Measurements from ENCODE around the gene CACNA1E. TPM values are rescaled to one million over a fixed set of nuclear protein-coding genes. Genes with fewer than 3 reads are reported as not detected.
"Not testable (repeated sequence)": the region's sequence is repeated elsewhere in the genome, so short reads cannot be mapped to it uniquely, and the experiment has no call there.

Gene CACNA1E
- total and polyA plus RNA-seq, 10 donors = 0.02 to 6.1 (median 1.2) TPM

- Histone ChIP-seq H3K4me3 (no peak overlapping the region), H3K4me1 (no peaks in the 10 kb centered on the region), H3K9me3 (no peaks in the 10 kb centered on the region), H3K27me3 (replicated peaks in 1 of 7) (peaks cover 0 to 28% (median 0%) of the 10 kb centered on the region in 7 donors), H3K27ac (no peak overlapping the region), H3K36me3 (no peaks in the 10 kb centered on the region)
- TF ChIP-seq POLR2A (IDR thresholded peaks at IDR 0.05) = no peak
- TF ChIP-seq POLR2AphosphoS5 (IDR thresholded peaks at IDR 0.05) = no peak
- TF ChIP-seq, protein P1, sequence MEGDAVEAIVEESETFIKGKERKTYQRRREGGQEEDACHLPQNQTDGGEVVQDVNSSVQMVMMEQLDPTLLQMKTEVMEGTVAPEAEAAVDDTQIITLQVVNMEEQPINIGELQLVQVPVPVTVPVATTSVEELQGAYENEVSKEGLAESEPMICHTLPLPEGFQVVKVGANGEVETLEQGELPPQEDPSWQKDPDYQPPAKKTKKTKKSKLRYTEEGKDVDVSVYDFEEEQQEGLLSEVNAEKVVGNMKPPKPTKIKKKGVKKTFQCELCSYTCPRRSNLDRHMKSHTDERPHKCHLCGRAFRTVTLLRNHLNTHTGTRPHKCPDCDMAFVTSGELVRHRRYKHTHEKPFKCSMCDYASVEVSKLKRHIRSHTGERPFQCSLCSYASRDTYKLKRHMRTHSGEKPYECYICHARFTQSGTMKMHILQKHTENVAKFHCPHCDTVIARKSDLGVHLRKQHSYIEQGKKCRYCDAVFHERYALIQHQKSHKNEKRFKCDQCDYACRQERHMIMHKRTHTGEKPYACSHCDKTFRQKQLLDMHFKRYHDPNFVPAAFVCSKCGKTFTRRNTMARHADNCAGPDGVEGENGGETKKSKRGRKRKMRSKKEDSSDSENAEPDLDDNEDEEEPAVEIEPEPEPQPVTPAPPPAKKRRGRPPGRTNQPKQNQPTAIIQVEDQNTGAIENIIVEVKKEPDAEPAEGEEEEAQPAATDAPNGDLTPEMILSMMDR (IDR thresholded peaks at IDR 0.05 in 8 of 11, conservative IDR thresholded peaks at IDR 0.05 in 3 of 11) = no peak
- intact Hi-C loops (cut with DNase I; ENCODE audit: low total_unique reads) = no loop called here
- WGBS, 5 donors = 41 to 51% (median 50%) methylated on average over 2 of the region's 2 CpGs
- no peak for DNase-seq
Observed at GRCh38 chr1:181538836-181539235, 55.5 kb downstream of the CACNA1E start.

- TF ChIP-seq, protein P1 (IDR thresholded peaks at IDR 0.05 in 8 of 11, conservative IDR thresholded peaks at IDR 0.05 in 3 of 11) = no peak
- no peak for TF ChIP-seq POLR2A (IDR thresholded peaks at IDR 0.05)
- no peak for TF ChIP-seq POLR2AphosphoS5 (IDR thresholded peaks at IDR 0.05)
- H3K4me1 ChIP-seq = no peaks in the 10 kb centered on the region
- WGBS, 5 donors = 71 to 78% (median 76%) methylated on average over 5 of the region's 5 CpGs
- intact Hi-C loops (cut with DNase I; ENCODE audit: low total_unique reads) = no loop called here
- H3K27ac ChIP-seq = no peak overlapping the region
- DNase-seq = no peak
- H3K9me3 ChIP-seq = no peaks in the 10 kb centered on the region
- H3K4me3 ChIP-seq = no peak overlapping the region
- no peaks in the 10 kb centered on the region for H3K36me3 ChIP-seq
- H3K27me3 ChIP-seq (replicated peaks in 1 of 7) = peaks cover 0 to 49% (median 0%) of the 10 kb centered on the region in 7 donors
Observed at GRCh38 chr1:181541458-181541857, 58.1 kb downstream of the CACNA1E start.

DNA sequence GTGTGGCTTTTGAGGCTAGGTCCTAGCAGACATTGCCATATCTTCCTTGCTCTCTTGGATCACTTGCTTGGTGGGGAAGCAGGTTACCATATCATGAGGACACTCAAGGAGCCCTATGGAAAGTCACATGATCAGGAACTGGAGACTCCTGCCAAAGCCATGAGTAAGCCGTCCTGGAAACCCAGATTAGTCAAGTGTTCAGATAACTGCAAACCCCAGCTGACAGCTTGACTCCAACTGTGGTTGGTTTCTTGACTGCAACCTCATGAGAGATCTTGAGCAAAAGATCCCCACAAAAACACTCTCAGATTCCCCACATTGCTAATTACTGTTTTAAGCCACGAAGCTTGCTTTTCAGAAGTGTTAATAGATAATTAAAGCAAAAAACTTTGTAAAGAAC is 58.6 kb downstream of the CACNA1E start:
- Histone ChIP-seq H3K27ac (peak overlapping the region in 1 of 8 donors; percentile 17), H3K4me1 (no peaks in the 10 kb centered on the region), H3K36me3 (no peaks in the 10 kb centered on the region), H3K27me3 (replicated peaks in 1 of 7) (peaks cover 0 to 48% (median 0%) of the 10 kb centered on the region in 7 donors), H3K4me3 (no peak overlapping the region), H3K9me3 (no peaks in the 10 kb centered on the region)
- TF ChIP-seq, protein P1 (IDR thresholded peaks at IDR 0.05 in 8 of 11, conservative IDR thresholded peaks at IDR 0.05 in 3 of 11) = no peak
- TF ChIP-seq POLR2AphosphoS5 (IDR thresholded peaks at IDR 0.05) (no peak), POLR2A (IDR thresholded peaks at IDR 0.05) (no peak)
- 62 to 90% (median 71%) methylated on average over 2 of the region's 2 CpGs for WGBS, 5 donors
- no peak for DNase-seq
- intact Hi-C loops (cut with DNase I; ENCODE audit: low total_unique reads) = no loop called here

DNA sequence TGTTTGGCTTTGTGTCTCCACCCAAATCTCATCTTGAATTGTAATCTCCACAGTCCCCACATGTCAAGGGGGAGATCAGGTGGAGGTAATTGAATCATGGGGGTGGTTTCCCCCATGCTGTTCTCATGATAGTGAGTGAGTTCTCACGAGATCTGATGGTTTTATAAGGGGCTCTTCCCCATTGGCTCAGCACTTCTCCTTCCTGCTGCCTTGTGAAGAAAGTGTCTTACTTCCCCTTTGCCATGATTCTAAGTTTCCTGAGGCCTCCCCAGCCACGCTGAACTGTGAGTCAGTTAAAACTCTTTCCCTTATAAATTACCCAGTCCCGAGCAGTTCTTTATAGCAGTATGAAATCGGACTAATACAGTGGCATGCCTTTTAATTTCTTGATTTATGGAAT is 59.1 kb downstream of the CACNA1E start:
- DNase-seq; H3K4me1 ChIP-seq; H3K4me3 ChIP-seq; intact Hi-C loops (cut with DNase I; ENCODE audit: low total_unique reads); H3K9me3 ChIP-seq; H3K36me3 ChIP-seq: not testable (repeated sequence)
- Histone ChIP-seq H3K27me3 (replicated peaks in 1 of 7) (peaks cover 0 to 48% (median 0%) of the 10 kb centered on the region in 7 donors), H3K27ac (peak overlapping the region in 1 of 8 donors; percentile 17)
- WGBS, 5 donors = 38 to 50% (median 47%) methylated on average over 4 of the region's 4 CpGs

GRCh38 chr1:181545395-181545794 is 62.1 kb downstream of the CACNA1E start:
- H3K4me1 ChIP-seq = no peaks in the 10 kb centered on the region
- no peak overlapping the region for H3K4me3 ChIP-seq
- no peak overlapping the region for H3K27ac ChIP-seq
- no peak for DNase-seq
- WGBS, 5 donors = 10 to 27% (median 21%) methylated on average over 4 of the region's 4 CpGs
- peaks cover 0 to 49% (median 0%) of the 10 kb centered on the region in 7 donors for H3K27me3 ChIP-seq (replicated peaks in 1 of 7)
- no peaks in the 10 kb centered on the region for H3K9me3 ChIP-seq
- no peaks in the 10 kb centered on the region for H3K36me3 ChIP-seq
- intact Hi-C loops (cut with DNase I; ENCODE audit: low total_unique reads) = no loop called here
- TF ChIP-seq POLR2AphosphoS5 (IDR thresholded peaks at IDR 0.05) (no peak), POLR2A (IDR thresholded peaks at IDR 0.05) (no peak)
- TF ChIP-seq, protein P1 (IDR thresholded peaks at IDR 0.05 in 8 of 11, conservative IDR thresholded peaks at IDR 0.05 in 3 of 11) = no peak

All from spleen (tissue), 11 donors.